Measurements from ENCODE around the gene MFAP2. TPM values are rescaled to one million over a fixed set of nuclear protein-coding genes. Genes with fewer than 3 reads are reported as not detected.

MFAP2 gene
- total RNA-seq, 1 donor from 2014 or later: 260 TPM

GRCh38 chr1:16981269-16981849, 939 bp upstream of the MFAP2 start:
- TF ChIP-seq CTCF (IDR thresholded peaks at IDR 0.05): no peak
- DNase-seq (ENCODE audit: low spot score): no peak
- H3K27ac Mint-ChIP-seq (ENCODE audit: unreplicated experiment): peak overlapping the region; percentile 98
- no peaks in the 10 kb centered on the region for H3K27me3 Mint-ChIP-seq (ENCODE audit: low read depth)
- H3K4me3 Mint-ChIP-seq (ENCODE audit: unreplicated experiment): peak overlapping the region; percentile 79
- no peaks in the 10 kb centered on the region for H3K9me3 Mint-ChIP-seq (ENCODE audit: low read depth)
- peaks cover 7% of the 10 kb centered on the region for H3K36me3 Mint-ChIP-seq (ENCODE audit: low read depth)
- H3K4me1 Mint-ChIP-seq (ENCODE audit: low read depth): peaks cover 55% of the 10 kb centered on the region

- peak overlapping the region; percentile 81 for H3K4me3 Mint-ChIP-seq (ENCODE audit: unreplicated experiment)
- H3K36me3 Mint-ChIP-seq (ENCODE audit: low read depth): peaks cover 6% of the 10 kb centered on the region
- peak overlapping the region; percentile 90 for H3K27ac Mint-ChIP-seq (ENCODE audit: unreplicated experiment)
- no peaks in the 10 kb centered on the region for H3K9me3 Mint-ChIP-seq (ENCODE audit: low read depth)
- no peaks in the 10 kb centered on the region for H3K27me3 Mint-ChIP-seq (ENCODE audit: low read depth)
- peaks cover 64% of the 10 kb centered on the region for H3K4me1 Mint-ChIP-seq (ENCODE audit: low read depth)
- TF ChIP-seq CTCF (IDR thresholded peaks at IDR 0.05): no peak
- no peak for DNase-seq (ENCODE audit: low spot score)
Measured at GRCh38 chr1:16979475-16980327, 719 bp downstream of the MFAP2 start.

- peaks cover 59% of the 10 kb centered on the region for H3K4me1 Mint-ChIP-seq (ENCODE audit: low read depth)
- TF ChIP-seq CTCF (IDR thresholded peaks at IDR 0.05): no peak
- H3K4me3 Mint-ChIP-seq (ENCODE audit: unreplicated experiment): peak overlapping the region; percentile 81
- H3K27ac Mint-ChIP-seq (ENCODE audit: unreplicated experiment): peak overlapping the region; percentile 90
- H3K36me3 Mint-ChIP-seq (ENCODE audit: low read depth): peaks cover 6% of the 10 kb centered on the region
- no peaks in the 10 kb centered on the region for H3K9me3 Mint-ChIP-seq (ENCODE audit: low read depth)
- H3K27me3 Mint-ChIP-seq (ENCODE audit: low read depth): no peaks in the 10 kb centered on the region
- DNase-seq (ENCODE audit: low spot score): no peak
Measured at GRCh38 chr1:16978567-16979474, 1.6 kb downstream of the MFAP2 start.

- Mint-ChIP-seq H3K9me3 (ENCODE audit: low read depth) (no peaks in the 10 kb centered on the region), H3K4me1 (ENCODE audit: low read depth) (peaks cover 55% of the 10 kb centered on the region), H3K27ac (ENCODE audit: unreplicated experiment) (peak overlapping the region; percentile 90), H3K36me3 (ENCODE audit: low read depth) (peaks cover 6% of the 10 kb centered on the region), H3K27me3 (ENCODE audit: low read depth) (no peaks in the 10 kb centered on the region), H3K4me3 (ENCODE audit: unreplicated experiment) (peak overlapping the region; percentile 81)
- DNase-seq (ENCODE audit: low spot score): no peak
- TF ChIP-seq CTCF (IDR thresholded peaks at IDR 0.05): no peak
Measured at GRCh38 chr1:16978139-16978538, 2.3 kb downstream of the MFAP2 start.

- Mint-ChIP-seq H3K9me3 (ENCODE audit: low read depth) (no peaks in the 10 kb centered on the region), H3K27ac (ENCODE audit: unreplicated experiment) (peak overlapping the region; percentile 74)
Measured at GRCh38 chr1:16977377-16977776, 3.0 kb downstream of the MFAP2 start.

More at GRCh38 chr1:16977377-16977776, 3.0 kb downstream of the MFAP2 start:
- H3K36me3 Mint-ChIP-seq (ENCODE audit: low read depth): peaks cover 7% of the 10 kb centered on the region
- H3K4me1 Mint-ChIP-seq (ENCODE audit: low read depth): peaks cover 61% of the 10 kb centered on the region
- no peak for DNase-seq (ENCODE audit: low spot score)
- no peak for TF ChIP-seq CTCF (IDR thresholded peaks at IDR 0.05)
- H3K4me3 Mint-ChIP-seq (ENCODE audit: unreplicated experiment): peak overlapping the region; percentile 36
- H3K27me3 Mint-ChIP-seq (ENCODE audit: low read depth): no peaks in the 10 kb centered on the region

Measured in chondrocyte (in vitro differentiated cells).